ENCODE data around the gene MAP6.

- no peak for TF ChIP-seq POLR2A (IDR thresholded peaks at IDR 0.05; ENCODE audit: low read depth, low read length)
- no peak for TF ChIP-seq POLR2AphosphoS5 (IDR thresholded peaks at IDR 0.05; ENCODE audit: low read depth, low read length)
- no peak for TF ChIP-seq TAF1 (IDR thresholded peaks at IDR 0.05; ENCODE audit: low read depth, low read length)
- TF ChIP-seq PAX5 (IDR thresholded peaks at IDR 0.05; ENCODE audit: insufficient read depth, low read length, severe bottlenecking): no peak
- no peak for TF ChIP-seq SPI1 (IDR thresholded peaks at IDR 0.05; ENCODE audit: low read depth, low read length)
Observed at GRCh38 chr11:75560644-75561043, 108.2 kb downstream of the MAP6 start.

Data from GM12891 (cell line).